SK-N-SH treated with all-trans-retinoic acid at 6 μM for 48 hours (cell line): ENCODE data around the gene SLX9.

Experiments used
- ATAC-seq: fragments of 200-7000 bp; cut with Tn5 transposase; 3 replicates; pipeline ENCODE4 v1.9.1; 2020; ENCODE audit warnings: mild to moderate bottlenecking, moderate library complexity
- ARNTL ChIP-seq: fragments of 450-650 bp; formaldehyde crosslinking; IDR thresholded peaks from 2 replicates; pipeline ENCODE4 v1.5.0; 2020; ENCODE audit warnings: low read depth, mild to moderate bottlenecking, moderate library complexity, borderline replicate concordance
- CSDC2 ChIP-seq: fragments of 250-450 bp; sonication (Bioruptor Pico); IDR thresholded peaks from 2 replicates; pipeline ENCODE4 v1.5.0; 2020; ENCODE audit warnings: mild to moderate bottlenecking, moderate library complexity
- ESRRG ChIP-seq: fragments of 250-450 bp; sonication (Bioruptor Pico); IDR thresholded peaks from 2 replicates; pipeline ENCODE4 v1.6.1; 2021; ENCODE audit warnings: mild to moderate bottlenecking
- GLIS3 ChIP-seq: fragments of 250-450 bp; sonication (Bioruptor Pico); IDR thresholded peaks from 2 replicates; pipeline ENCODE4 v1.5.0; 2020; ENCODE audit warnings: mild to moderate bottlenecking, moderate library complexity
- OSR1 ChIP-seq: fragments of 250-450 bp; sonication (Bioruptor Pico); IDR thresholded peaks from 2 replicates; pipeline ENCODE4 v1.8.0; 2022; ENCODE audit warnings: moderate library complexity, mild to moderate bottlenecking, inconsistent platforms
- PPARA ChIP-seq: fragments of 250-450 bp; sonication (Bioruptor Pico); IDR thresholded peaks from 2 replicates; pipeline ENCODE4 v1.5.0; 2020; ENCODE audit warnings: mild to moderate bottlenecking, borderline replicate concordance
- RARB ChIP-seq: fragments of 250-450 bp; sonication (Bioruptor Pico); IDR thresholded peaks from 2 replicates; pipeline ENCODE4 v1.8.0; 2021; ENCODE audit warnings: mild to moderate bottlenecking, moderate library complexity
- TCF4 ChIP-seq: fragments of 250-450 bp; sonication (Bioruptor Pico); IDR thresholded peaks from 2 replicates; pipeline ENCODE4 v1.8.0; 2021; ENCODE audit warnings: mild to moderate bottlenecking, moderate library complexity, borderline replicate concordance
- TOX ChIP-seq: fragments of 250-450 bp; sonication (Bioruptor Pico); IDR thresholded peaks from 2 replicates; pipeline ENCODE4 v1.8.0; 2021; ENCODE audit warnings: mild to moderate bottlenecking, moderate library complexity, borderline replicate concordance
- ZC3H10 ChIP-seq: fragments of 250-450 bp; sonication (Bioruptor Pico); IDR thresholded peaks from 2 replicates; pipeline ENCODE4 v1.5.1; 2021; ENCODE audit warnings: mild to moderate bottlenecking, moderate library complexity
- ZFP30 ChIP-seq: fragments of 450-650 bp; formaldehyde crosslinking; IDR thresholded peaks from 2 replicates; pipeline ENCODE4 v1.5.0; 2022; ENCODE audit warnings: mild to moderate bottlenecking, moderate library complexity
- ZNF565 ChIP-seq: fragments of 450-650 bp; formaldehyde crosslinking; conservative IDR thresholded peaks from 2 replicates; pipeline ENCODE4 v1.5.0; 2020; ENCODE audit warnings: low read depth, mild to moderate bottlenecking, moderate library complexity
- ZNF70 ChIP-seq: fragments of 450-650 bp; formaldehyde crosslinking; IDR thresholded peaks from 2 replicates; pipeline ENCODE4 v1.5.0; 2020; ENCODE audit warnings: mild to moderate bottlenecking, moderate library complexity
- ZNF8 ChIP-seq: fragments of 450-650 bp; formaldehyde crosslinking; IDR thresholded peaks from 2 replicates; pipeline ENCODE4 v1.5.0; 2020; ENCODE audit warnings: mild to moderate bottlenecking, moderate library complexity
- TF ChIP-seq, protein P1 (sequence below): fragments of 250-450 bp; sonication (Bioruptor Pico); IDR thresholded peaks from 2 replicates; pipeline ENCODE4 v1.5.1; 2021; ENCODE audit warnings: mild to moderate bottlenecking, moderate library complexity
- TF ChIP-seq, protein P2 (sequence below): fragments of 250-450 bp; sonication (Bioruptor Pico); IDR thresholded peaks from 2 replicates; pipeline ENCODE4 v1.5.0; 2020; ENCODE audit warnings: mild to moderate bottlenecking, moderate library complexity
- TF ChIP-seq, protein P3 (sequence below): fragments of 250-450 bp; sonication (Bioruptor Pico); IDR thresholded peaks from 2 replicates; pipeline ENCODE4 v1.5.1; 2020; ENCODE audit warnings: low read depth, mild to moderate bottlenecking, moderate library complexity
- TF ChIP-seq, protein P4 (sequence below): fragments of 250-450 bp; sonication (Bioruptor Pico); IDR thresholded peaks from 2 replicates; pipeline ENCODE4 v1.8.0; 2020; ENCODE audit warnings: mild to moderate bottlenecking, moderate library complexity, borderline replicate concordance
- TF ChIP-seq, protein P5 (sequence below): fragments of 250-450 bp; sonication (Bioruptor Pico); IDR thresholded peaks from 2 replicates; pipeline ENCODE4 v1.8.0; 2021; ENCODE audit warnings: low read depth, mild to moderate bottlenecking, moderate library complexity, borderline replicate concordance

The SLX9 gene

DNA sequence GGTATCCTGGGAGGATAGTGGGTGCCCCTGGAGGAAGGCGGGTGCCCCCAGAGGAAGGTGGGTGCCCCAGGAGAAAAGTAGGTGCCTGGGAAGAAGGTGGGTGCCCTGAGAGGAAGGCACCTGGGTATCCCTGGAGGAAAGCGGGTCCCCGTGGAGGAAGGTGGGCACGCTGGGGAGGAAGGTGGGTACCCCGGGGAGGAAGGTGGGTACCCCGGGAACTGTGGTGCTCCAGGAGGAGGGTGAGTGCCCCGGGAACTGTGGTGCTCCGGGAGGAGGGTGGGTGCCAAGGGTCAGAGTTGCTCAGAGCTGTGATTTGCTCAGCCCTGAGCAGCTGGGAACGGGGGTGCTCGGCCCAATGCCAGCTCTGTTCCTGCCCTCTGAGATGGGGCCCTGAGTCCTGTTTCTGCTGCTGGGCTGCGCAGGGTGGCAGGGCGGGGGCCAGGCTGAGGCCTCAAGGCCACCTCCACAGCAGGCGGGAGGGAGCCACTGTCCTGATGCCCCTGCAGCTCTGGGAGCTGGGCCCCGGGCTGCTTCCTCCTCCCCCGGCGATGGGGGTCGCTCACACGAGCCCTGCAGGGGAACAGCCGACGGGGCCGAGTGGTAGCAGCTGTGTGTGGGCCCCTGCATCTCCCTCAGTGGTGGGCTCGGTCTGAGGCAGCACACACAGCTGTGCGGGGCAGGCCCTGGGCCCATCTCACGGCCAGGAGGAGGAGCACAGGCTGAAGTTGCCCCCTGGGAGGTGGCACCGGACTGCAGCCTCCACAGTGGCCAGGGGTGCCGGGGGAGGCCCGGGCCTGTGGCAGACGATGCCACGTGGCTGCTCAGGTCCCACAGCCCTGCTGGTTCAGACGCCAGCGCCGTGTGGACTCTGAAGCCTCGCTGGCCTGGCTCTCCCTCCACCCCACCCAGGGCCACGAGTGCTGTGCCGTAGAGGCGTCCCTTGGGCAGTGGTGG, 57.4 kb downstream of the SLX9 start:
- ATAC-seq = no peak

DNA sequence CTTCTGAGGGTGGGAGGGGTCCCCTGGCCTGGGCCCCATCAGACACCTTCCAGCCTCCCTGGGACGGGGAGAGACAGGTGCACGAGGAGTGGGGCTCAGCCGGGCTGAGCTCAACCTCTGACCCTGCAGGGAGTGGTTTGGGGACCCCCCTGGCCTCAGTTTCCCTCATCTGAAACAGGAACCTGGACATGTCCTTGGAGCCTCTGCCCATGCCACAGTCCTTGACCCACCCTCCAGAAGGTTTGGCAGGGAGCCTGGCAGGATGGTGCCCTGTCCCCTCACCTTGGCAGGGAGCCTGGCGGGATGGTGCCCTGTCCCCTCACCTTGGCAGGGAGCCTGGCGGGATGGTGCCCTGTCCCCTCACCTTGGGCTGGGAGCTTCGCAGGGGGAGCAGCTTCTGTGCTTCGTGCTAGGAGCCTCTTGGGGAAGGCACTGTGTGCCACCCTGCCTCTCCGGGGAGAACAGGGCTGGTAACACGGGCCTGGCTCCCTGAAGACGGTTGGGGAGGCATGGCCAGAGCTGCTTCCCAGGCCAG, 58.3 kb downstream of the SLX9 start:
- no peak for TF ChIP-seq ZFP30
- no peak for TF ChIP-seq ARNTL (CRISPR knock-in tag)
- TF ChIP-seq ZNF70 (CRISPR knock-in tag) = no peak
- TF ChIP-seq, protein P1, sequence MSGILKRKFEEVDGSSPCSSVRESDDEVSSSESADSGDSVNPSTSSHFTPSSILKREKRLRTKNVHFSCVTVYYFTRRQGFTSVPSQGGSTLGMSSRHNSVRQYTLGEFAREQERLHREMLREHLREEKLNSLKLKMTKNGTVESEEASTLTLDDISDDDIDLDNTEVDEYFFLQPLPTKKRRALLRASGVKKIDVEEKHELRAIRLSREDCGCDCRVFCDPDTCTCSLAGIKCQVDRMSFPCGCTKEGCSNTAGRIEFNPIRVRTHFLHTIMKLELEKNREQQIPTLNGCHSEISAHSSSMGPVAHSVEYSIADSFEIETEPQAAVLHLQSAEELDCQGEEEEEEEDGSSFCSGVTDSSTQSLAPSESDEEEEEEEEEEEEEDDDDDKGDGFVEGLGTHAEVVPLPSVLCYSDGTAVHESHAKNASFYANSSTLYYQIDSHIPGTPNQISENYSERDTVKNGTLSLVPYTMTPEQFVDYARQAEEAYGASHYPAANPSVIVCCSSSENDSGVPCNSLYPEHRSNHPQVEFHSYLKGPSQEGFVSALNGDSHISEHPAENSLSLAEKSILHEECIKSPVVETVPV (CRISPR knock-in tag) = no peak
- no peak for TF ChIP-seq ZNF8 (CRISPR knock-in tag)
- TF ChIP-seq, protein P2, sequence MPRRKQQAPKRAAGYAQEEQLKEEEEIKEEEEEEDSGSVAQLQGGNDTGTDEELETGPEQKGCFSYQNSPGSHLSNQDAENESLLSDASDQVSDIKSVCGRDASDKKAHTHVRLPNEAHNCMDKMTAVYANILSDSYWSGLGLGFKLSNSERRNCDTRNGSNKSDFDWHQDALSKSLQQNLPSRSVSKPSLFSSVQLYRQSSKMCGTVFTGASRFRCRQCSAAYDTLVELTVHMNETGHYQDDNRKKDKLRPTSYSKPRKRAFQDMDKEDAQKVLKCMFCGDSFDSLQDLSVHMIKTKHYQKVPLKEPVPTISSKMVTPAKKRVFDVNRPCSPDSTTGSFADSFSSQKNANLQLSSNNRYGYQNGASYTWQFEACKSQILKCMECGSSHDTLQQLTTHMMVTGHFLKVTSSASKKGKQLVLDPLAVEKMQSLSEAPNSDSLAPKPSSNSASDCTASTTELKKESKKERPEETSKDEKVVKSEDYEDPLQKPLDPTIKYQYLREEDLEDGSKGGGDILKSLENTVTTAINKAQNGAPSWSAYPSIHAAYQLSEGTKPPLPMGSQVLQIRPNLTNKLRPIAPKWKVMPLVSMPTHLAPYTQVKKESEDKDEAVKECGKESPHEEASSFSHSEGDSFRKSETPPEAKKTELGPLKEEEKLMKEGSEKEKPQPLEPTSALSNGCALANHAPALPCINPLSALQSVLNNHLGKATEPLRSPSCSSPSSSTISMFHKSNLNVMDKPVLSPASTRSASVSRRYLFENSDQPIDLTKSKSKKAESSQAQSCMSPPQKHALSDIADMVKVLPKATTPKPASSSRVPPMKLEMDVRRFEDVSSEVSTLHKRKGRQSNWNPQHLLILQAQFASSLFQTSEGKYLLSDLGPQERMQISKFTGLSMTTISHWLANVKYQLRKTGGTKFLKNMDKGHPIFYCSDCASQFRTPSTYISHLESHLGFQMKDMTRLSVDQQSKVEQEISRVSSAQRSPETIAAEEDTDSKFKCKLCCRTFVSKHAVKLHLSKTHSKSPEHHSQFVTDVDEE (CRISPR knock-in tag) = no peak
- TF ChIP-seq, protein P3, sequence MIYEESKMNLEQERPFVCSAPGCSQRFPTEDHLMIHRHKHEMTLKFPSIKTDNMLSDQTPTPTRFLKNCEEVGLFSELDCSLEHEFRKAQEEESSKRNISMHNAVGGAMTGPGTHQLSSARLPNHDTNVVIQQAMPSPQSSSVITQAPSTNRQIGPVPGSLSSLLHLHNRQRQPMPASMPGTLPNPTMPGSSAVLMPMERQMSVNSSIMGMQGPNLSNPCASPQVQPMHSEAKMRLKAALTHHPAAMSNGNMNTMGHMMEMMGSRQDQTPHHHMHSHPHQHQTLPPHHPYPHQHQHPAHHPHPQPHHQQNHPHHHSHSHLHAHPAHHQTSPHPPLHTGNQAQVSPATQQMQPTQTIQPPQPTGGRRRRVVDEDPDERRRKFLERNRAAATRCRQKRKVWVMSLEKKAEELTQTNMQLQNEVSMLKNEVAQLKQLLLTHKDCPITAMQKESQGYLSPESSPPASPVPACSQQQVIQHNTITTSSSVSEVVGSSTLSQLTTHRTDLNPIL (CRISPR knock-in tag) = no peak
- no peak for TF ChIP-seq GLIS3 (CRISPR knock-in tag)
- no peak for TF ChIP-seq TCF4 (CRISPR knock-in tag)
- no peak for TF ChIP-seq CSDC2 (CRISPR knock-in tag)
- no peak for TF ChIP-seq RARB
- TF ChIP-seq ESRRG (CRISPR knock-in tag) = no peak
- no peak for ATAC-seq

More for the DNA sequence above, 57.4 kb downstream of the SLX9 start:
- TF ChIP-seq ZNF70 (CRISPR knock-in tag) (no peak), ARNTL (CRISPR knock-in tag) (no peak)
- TF ChIP-seq, protein P1 (CRISPR knock-in tag) = no peak
- TF ChIP-seq, all 23 proteins: peak for 0

DNA sequence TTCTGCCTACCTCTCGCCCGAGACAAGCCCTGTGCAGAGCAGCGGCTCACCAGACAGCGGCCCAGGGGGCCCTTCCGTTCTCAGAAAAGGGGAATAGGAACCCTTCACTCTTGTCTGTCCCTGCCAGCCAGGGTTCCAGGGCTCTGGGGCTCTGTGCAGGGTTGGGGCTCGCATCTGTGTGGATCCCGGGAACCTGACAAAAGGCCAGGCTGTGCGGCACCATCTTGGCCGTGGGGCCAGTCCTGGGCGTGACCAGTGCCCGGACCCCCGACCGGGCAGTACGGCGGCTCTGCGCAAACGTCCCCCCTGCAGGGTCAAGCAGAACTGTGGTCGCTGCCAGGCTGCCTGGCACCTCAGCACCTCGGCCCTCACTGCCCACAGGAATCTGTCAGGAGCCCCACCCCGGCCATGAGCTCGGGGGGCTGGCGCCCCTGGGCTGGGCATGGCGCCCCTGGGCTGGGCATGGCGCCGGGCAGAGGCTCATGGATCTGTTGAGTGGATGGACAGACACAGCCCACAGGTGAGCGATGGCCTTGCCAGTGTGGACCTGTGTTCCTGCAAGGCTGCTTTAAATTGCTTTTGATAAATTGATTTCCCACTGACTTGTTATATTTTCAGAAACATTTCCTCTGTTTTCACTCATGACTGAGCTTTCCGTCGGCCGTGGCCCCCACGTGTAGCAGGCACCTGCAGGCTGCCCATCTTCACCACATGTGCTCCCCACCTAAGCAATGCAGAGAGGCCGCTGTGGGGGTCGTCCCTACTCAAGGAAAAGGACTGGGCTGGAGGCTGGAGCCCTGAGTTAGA, 59.0 kb downstream of the SLX9 start:
- no peak for ATAC-seq

More for the DNA sequence above, 59.0 kb downstream of the SLX9 start:
- TF ChIP-seq, protein P4, sequence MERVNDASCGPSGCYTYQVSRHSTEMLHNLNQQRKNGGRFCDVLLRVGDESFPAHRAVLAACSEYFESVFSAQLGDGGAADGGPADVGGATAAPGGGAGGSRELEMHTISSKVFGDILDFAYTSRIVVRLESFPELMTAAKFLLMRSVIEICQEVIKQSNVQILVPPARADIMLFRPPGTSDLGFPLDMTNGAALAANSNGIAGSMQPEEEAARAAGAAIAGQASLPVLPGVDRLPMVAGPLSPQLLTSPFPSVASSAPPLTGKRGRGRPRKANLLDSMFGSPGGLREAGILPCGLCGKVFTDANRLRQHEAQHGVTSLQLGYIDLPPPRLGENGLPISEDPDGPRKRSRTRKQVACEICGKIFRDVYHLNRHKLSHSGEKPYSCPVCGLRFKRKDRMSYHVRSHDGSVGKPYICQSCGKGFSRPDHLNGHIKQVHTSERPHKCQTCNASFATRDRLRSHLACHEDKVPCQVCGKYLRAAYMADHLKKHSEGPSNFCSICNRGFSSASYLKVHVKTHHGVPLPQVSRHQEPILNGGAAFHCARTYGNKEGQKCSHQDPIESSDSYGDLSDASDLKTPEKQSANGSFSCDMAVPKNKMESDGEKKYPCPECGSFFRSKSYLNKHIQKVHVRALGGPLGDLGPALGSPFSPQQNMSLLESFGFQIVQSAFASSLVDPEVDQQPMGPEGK (CRISPR knock-in tag) = no peak
- TF ChIP-seq ESRRG (CRISPR knock-in tag) (no peak), CSDC2 (CRISPR knock-in tag) (no peak), OSR1 (CRISPR knock-in tag) (no peak), ZNF565 (CRISPR knock-in tag) (no peak), GLIS3 (CRISPR knock-in tag) (no peak), TOX (CRISPR knock-in tag) (no peak), ZC3H10 (no peak), RARB (no peak), PPARA (CRISPR knock-in tag) (no peak)
- TF ChIP-seq, protein P5, sequence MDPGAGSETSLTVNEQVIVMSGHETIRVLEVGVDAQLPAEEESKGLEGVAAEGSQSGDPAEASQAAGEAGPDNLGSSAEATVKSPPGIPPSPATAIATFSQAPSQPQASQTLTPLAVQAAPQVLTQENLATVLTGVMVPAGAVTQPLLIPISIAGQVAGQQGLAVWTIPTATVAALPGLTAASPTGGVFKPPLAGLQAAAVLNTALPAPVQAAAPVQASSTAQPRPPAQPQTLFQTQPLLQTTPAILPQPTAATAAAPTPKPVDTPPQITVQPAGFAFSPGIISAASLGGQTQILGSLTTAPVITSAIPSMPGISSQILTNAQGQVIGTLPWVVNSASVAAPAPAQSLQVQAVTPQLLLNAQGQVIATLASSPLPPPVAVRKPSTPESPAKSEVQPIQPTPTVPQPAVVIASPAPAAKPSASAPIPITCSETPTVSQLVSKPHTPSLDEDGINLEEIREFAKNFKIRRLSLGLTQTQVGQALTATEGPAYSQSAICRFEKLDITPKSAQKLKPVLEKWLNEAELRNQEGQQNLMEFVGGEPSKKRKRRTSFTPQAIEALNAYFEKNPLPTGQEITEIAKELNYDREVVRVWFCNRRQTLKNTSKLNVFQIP = no peak
- TF ChIP-seq, all 23 proteins: peak for 0
